Activated naive CD8-positive, alpha-beta T cell treated with anti-CD3 and anti-CD28 coated beads for 36 hours (primary cell): ENCODE measurements around the gene EPHB2. TPM values are rescaled to one million over a fixed set of nuclear protein-coding genes. Genes with fewer than 3 reads are reported as not detected.

Experiments
- DNase-seq: peaks from one replicate; pipeline ENCODE4 v3.0.0; 2021
- H3K27ac Mint-ChIP-seq: one replicate; pipeline ENCODE4 v1.8.0; 2022; ENCODE audit warnings: mild to moderate bottlenecking, moderate library complexity, mixed read lengths
- H3K27me3 Mint-ChIP-seq: one replicate; pipeline ENCODE4 v1.8.0; 2022; ENCODE audit warnings: mild to moderate bottlenecking, mixed read lengths
- H3K36me3 Mint-ChIP-seq: one replicate; pipeline ENCODE4 v1.8.0; 2021; ENCODE audit warnings: mild to moderate bottlenecking, mixed read lengths
- H3K4me1 Mint-ChIP-seq: one replicate; pipeline ENCODE4 v1.8.0; 2021; ENCODE audit warnings: mixed read lengths
- H3K4me3 Mint-ChIP-seq: one replicate; pipeline ENCODE4 v1.8.0; 2022; ENCODE audit warnings: mild to moderate bottlenecking, moderate library complexity, mixed read lengths
- H3K9me3 Mint-ChIP-seq: one replicate; pipeline ENCODE4 v1.8.0; 2022; ENCODE audit warnings: mixed read lengths
- total RNA-seq, 2 experiments: library from RNA; stranded (reverse); gene quantifications; one replicate each; pipeline ENCODE4 v1.2.3, GENCODE V29; 2021

Gene EPHB2
- total RNA-seq, 2 experiments from 2014 or later = 0.04 TPM; not detected in 1

GRCh38 chr1:22812993-22813790, 102.6 kb downstream of the EPHB2 start:
- no peaks in the 10 kb centered on the region for H3K9me3 Mint-ChIP-seq
- H3K27me3 Mint-ChIP-seq = no peaks in the 10 kb centered on the region
- no peak overlapping the region for H3K27ac Mint-ChIP-seq
- no peaks in the 10 kb centered on the region for H3K36me3 Mint-ChIP-seq
- no peak overlapping the region for H3K4me3 Mint-ChIP-seq
- no peaks in the 10 kb centered on the region for H3K4me1 Mint-ChIP-seq
- DNase-seq = no peak

DNA sequence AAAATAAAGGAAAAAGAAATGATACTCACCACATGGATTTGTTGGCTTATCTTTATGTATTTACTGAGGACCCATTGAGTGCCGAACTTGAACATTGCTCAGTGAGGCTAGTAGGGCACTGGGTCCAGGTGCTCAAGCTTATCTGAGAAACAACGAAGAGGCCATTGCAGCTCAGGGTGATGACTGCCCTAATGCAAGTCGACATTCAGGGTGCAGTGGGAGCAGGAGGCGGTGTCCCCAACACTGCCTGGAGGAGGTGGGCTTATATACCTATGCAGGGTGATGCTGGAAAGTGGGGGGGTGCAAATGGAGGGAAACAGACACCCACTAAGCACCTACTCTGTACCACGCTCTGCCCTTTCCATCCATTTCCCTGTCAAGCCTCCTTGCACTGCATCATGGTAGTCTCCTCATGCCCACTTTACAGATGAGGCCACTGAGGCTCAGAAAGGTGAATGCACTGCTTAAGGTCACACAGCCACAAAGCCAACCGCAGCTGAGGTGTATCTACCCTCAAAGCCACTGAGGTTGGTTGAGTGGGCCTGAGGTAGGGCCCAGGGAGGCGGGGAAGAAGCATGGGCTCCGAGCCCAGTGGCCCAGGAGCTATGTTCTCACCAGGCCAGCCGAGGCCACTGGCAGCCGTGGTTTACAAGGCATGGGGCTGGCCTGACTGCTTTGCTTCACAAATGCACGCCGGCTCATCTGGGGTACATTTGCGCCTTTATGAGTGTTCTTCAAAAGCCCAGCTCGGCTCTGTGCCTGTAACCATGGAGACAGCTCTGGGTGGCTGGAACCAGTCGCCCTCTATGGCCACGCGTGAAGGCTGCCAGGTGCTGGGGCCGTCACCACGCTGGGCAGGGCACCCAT, 103.8 kb downstream of the EPHB2 start:
- H3K36me3 Mint-ChIP-seq = no peaks in the 10 kb centered on the region
- no peak overlapping the region for H3K4me3 Mint-ChIP-seq
- no peaks in the 10 kb centered on the region for H3K9me3 Mint-ChIP-seq
- H3K27ac Mint-ChIP-seq = no peak overlapping the region
- H3K27me3 Mint-ChIP-seq = no peaks in the 10 kb centered on the region
- no peaks in the 10 kb centered on the region for H3K4me1 Mint-ChIP-seq
- DNase-seq = no peak

GRCh38 chr1:22815043-22815365, 104.4 kb downstream of the EPHB2 start:
- H3K36me3 Mint-ChIP-seq = no peaks in the 10 kb centered on the region
- H3K4me3 Mint-ChIP-seq = no peak overlapping the region
- DNase-seq = no peak
- no peaks in the 10 kb centered on the region for H3K27me3 Mint-ChIP-seq
- no peaks in the 10 kb centered on the region for H3K9me3 Mint-ChIP-seq
- no peaks in the 10 kb centered on the region for H3K4me1 Mint-ChIP-seq
- H3K27ac Mint-ChIP-seq = no peak overlapping the region

DNA sequence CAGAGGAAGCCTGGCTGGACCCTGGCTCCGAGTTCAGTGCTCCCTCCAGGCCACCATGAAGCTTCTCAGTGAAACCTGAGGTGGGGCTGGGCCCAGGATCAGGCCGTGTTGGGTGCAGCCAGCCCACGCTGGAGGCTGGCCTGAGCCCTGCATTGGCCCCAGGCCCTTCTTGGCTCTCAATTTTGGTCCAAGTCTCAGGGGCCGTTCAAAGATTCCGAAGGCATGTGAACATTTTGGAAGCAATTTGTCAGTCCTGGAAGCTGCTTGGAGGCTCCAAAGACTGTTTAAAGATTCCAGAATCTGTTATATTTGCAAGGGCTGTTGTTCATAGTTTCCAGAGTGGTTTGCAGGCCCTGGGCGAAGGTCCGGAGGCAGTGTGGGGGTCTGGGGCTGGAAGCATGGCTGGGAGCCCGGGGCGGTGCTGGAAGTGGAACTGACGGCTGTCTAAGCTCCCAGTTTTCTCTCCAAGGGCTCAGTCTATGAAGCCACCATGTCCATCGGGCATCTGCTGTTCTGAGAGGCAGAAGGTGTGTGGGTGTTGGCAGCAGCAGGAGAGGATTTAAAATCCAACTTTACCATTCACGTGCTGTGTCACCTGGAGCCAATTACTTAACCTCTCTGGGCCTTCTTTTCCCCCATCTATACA, 104.9 kb downstream of the EPHB2 start:
- Mint-ChIP-seq H3K4me1 (no peaks in the 10 kb centered on the region), H3K27ac (no peak overlapping the region), H3K4me3 (no peak overlapping the region), H3K9me3 (no peaks in the 10 kb centered on the region), H3K36me3 (no peaks in the 10 kb centered on the region), H3K27me3 (no peaks in the 10 kb centered on the region)
- DNase-seq = no peak

- no peak for DNase-seq
- H3K27ac Mint-ChIP-seq = no peak overlapping the region
- no peak overlapping the region for H3K4me3 Mint-ChIP-seq
- no peaks in the 10 kb centered on the region for H3K4me1 Mint-ChIP-seq
- H3K36me3 Mint-ChIP-seq = no peaks in the 10 kb centered on the region
- no peaks in the 10 kb centered on the region for H3K27me3 Mint-ChIP-seq
- H3K9me3 Mint-ChIP-seq = no peaks in the 10 kb centered on the region
Observed at GRCh38 chr1:22816067-22816775, 105.6 kb downstream of the EPHB2 start.

DNA sequence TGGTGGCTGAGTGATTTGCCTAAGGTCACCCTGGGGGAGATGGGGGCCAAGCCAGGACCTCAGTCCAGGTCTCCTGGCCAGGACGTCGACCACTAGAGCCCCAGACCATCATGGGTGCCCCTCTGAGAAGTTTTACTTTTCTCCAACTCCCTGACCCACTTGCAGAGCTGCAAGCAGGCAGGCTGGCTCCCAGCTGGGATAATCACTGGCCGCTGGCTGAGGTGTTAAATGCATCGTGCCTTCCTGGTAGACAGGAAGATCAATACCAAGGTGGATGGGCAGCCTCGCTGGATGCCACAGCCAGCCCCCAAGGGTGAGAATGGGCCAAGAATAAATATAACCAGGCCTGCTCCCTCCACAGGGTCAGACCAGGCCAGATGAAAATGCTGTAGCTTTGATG, 106.2 kb downstream of the EPHB2 start:
- H3K27ac Mint-ChIP-seq = no peak overlapping the region
- no peaks in the 10 kb centered on the region for H3K36me3 Mint-ChIP-seq
- no peaks in the 10 kb centered on the region for H3K9me3 Mint-ChIP-seq
- H3K27me3 Mint-ChIP-seq = no peaks in the 10 kb centered on the region
- no peak overlapping the region for H3K4me3 Mint-ChIP-seq
- no peaks in the 10 kb centered on the region for H3K4me1 Mint-ChIP-seq
- DNase-seq = no peak

- Mint-ChIP-seq H3K9me3 (no peaks in the 10 kb centered on the region), H3K4me1 (no peaks in the 10 kb centered on the region), H3K36me3 (no peaks in the 10 kb centered on the region), H3K27ac (no peak overlapping the region), H3K4me3 (no peak overlapping the region), H3K27me3 (no peaks in the 10 kb centered on the region)
- DNase-seq = no peak
Observed at GRCh38 chr1:22817462-22817861, 106.8 kb downstream of the EPHB2 start.

GRCh38 chr1:22818061-22818770, 107.6 kb downstream of the EPHB2 start:
- no peak for DNase-seq
- H3K9me3 Mint-ChIP-seq = no peaks in the 10 kb centered on the region
- H3K27ac Mint-ChIP-seq = no peak overlapping the region
- no peak overlapping the region for H3K4me3 Mint-ChIP-seq
- H3K4me1 Mint-ChIP-seq = no peaks in the 10 kb centered on the region
- no peaks in the 10 kb centered on the region for H3K36me3 Mint-ChIP-seq
- H3K27me3 Mint-ChIP-seq = no peaks in the 10 kb centered on the region

GRCh38 chr1:22819361-22819760, 108.7 kb downstream of the EPHB2 start:
- no peaks in the 10 kb centered on the region for H3K27me3 Mint-ChIP-seq
- no peaks in the 10 kb centered on the region for H3K9me3 Mint-ChIP-seq
- no peaks in the 10 kb centered on the region for H3K36me3 Mint-ChIP-seq
- H3K27ac Mint-ChIP-seq = no peak overlapping the region
- H3K4me1 Mint-ChIP-seq = no peaks in the 10 kb centered on the region
- DNase-seq = no peak
- H3K4me3 Mint-ChIP-seq = no peak overlapping the region

DNA sequence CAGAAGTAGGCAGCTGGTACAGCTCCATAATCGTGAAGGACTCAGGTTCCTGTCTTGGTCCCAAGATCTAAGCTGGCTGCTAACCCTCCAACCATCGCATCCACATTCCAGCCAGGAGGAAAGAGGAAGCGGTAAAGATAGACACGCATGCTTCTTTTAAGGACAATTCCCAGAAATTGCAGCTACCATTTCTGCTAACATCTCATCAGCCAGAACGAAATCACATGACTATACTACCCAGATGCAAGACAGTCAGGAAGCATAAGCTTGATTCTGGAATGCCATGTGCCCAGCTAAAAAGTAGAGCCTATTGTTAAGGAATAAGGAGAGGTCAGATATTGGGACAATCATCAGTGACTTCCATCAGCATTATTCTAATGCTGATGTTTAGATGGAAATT, 110.4 kb downstream of the EPHB2 start:
- DNase-seq = no peak
- no peaks in the 10 kb centered on the region for H3K9me3 Mint-ChIP-seq
- no peaks in the 10 kb centered on the region for H3K4me1 Mint-ChIP-seq
- H3K27me3 Mint-ChIP-seq = no peaks in the 10 kb centered on the region
- H3K4me3 Mint-ChIP-seq = no peak overlapping the region
- no peak overlapping the region for H3K27ac Mint-ChIP-seq
- H3K36me3 Mint-ChIP-seq = no peaks in the 10 kb centered on the region

DNA sequence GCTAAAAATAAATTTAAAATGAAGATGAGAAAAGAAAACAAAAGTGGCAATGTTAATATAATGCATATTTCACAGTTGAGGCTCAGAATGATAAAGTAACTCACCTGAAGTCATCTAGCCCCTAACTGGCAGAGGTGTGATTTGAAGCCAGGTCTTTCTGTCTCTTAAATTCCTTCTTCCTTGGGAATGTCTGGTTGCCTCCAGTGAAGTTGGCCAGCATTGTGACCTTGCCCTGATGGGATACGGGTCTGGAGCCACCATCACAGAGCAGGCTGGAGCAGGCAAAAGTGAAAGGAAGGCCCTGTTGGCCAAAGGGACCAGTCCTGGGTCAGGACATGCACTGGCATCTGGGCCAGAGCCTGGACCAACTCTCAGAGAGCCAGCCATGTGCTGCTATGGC, 111.7 kb downstream of the EPHB2 start:
- Mint-ChIP-seq H3K27ac (no peak overlapping the region), H3K9me3 (no peaks in the 10 kb centered on the region), H3K4me3 (no peak overlapping the region), H3K27me3 (no peaks in the 10 kb centered on the region), H3K36me3 (no peaks in the 10 kb centered on the region), H3K4me1 (no peaks in the 10 kb centered on the region)
- no peak for DNase-seq

- no peaks in the 10 kb centered on the region for H3K9me3 Mint-ChIP-seq
- H3K4me3 Mint-ChIP-seq = no peak overlapping the region
- DNase-seq = no peak
- no peaks in the 10 kb centered on the region for H3K36me3 Mint-ChIP-seq
- H3K27me3 Mint-ChIP-seq = no peaks in the 10 kb centered on the region
- H3K4me1 Mint-ChIP-seq = no peaks in the 10 kb centered on the region
- no peak overlapping the region for H3K27ac Mint-ChIP-seq
Observed at GRCh38 chr1:22824466-22824865, 113.8 kb downstream of the EPHB2 start.

DNA sequence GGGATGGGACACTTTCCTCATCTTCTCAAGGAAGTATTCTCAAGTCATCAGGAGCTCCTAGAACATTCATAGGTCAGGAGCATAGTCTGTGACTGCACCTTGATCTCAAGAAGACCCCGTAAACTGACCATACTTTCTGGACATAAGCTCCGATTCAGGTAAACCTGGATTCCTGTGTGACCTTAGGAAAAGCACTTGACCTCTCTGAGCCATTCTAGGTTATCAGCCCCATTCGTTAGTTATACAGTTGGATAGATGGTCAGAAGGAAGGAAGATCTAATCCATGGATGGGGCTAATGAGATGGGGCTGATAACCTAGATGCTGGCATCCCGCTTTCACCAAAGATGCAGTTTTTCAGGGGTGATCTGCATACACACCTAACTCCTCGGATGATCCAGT, 114.3 kb downstream of the EPHB2 start:
- Mint-ChIP-seq H3K4me3 (no peak overlapping the region), H3K9me3 (no peaks in the 10 kb centered on the region)

GRCh38 chr1:22825486-22826189, 115.0 kb downstream of the EPHB2 start:
- H3K9me3 Mint-ChIP-seq = no peaks in the 10 kb centered on the region
- no peak for DNase-seq
- H3K4me3 Mint-ChIP-seq = no peak overlapping the region
- no peaks in the 10 kb centered on the region for H3K36me3 Mint-ChIP-seq
- no peaks in the 10 kb centered on the region for H3K27me3 Mint-ChIP-seq
- H3K27ac Mint-ChIP-seq = no peak overlapping the region
- no peaks in the 10 kb centered on the region for H3K4me1 Mint-ChIP-seq

More for the DNA sequence above, 114.3 kb downstream of the EPHB2 start:
- H3K4me1 Mint-ChIP-seq = no peaks in the 10 kb centered on the region
- no peaks in the 10 kb centered on the region for H3K27me3 Mint-ChIP-seq
- H3K36me3 Mint-ChIP-seq = no peaks in the 10 kb centered on the region
- no peak overlapping the region for H3K27ac Mint-ChIP-seq
- no peak for DNase-seq
